PFSK-1 (cell line): ENCODE measurements around the gene LRRN4CL.

Experiments used
- FOXP2 ChIP-seq: optimal IDR thresholded peaks from 2 replicates; pipeline ENCODE3; 2011; ENCODE audit warnings: borderline replicate concordance, control low read depth, inconsistent platforms; ENCODE audit not compliant: insufficient read depth; ENCODE audit errors: extremely low read length, extremely low read depth
- POLR2AphosphoS5 ChIP-seq: IDR thresholded peaks from 2 replicates; pipeline ENCODE4 v1.6.1; 2012; ENCODE audit warnings: low read depth, mild to moderate bottlenecking, control low read depth, low read length, moderate library complexity
- REST ChIP-seq, 2 experiments: IDR thresholded peaks; 2 replicates each; pipeline versions ENCODE4 v1.6.1 to v1.8.0; 2011 to 2012; ENCODE audit warnings: low read depth in 2 of 2, low read length in 2 of 2, control low read depth in 1 of 2, inconsistent platforms in 1 of 2, mild to moderate bottlenecking in 1 of 2, moderate library complexity in 1 of 2; ENCODE audit not compliant: insufficient read depth in 1 of 2
- SIN3A ChIP-seq: IDR thresholded peaks from 2 replicates; pipeline ENCODE4 v1.6.1; 2012; ENCODE audit warnings: mild to moderate bottlenecking, low read length, moderate library complexity, borderline replicate concordance; ENCODE audit not compliant: insufficient read depth
- TAF1 ChIP-seq: IDR thresholded peaks from 2 replicates; pipeline ENCODE4 v1.6.1; 2012; ENCODE audit warnings: low read length, control low read depth, borderline replicate concordance; ENCODE audit not compliant: insufficient read depth

LRRN4CL gene

GRCh38 chr11:62715150-62716130 lies 26.1 kb upstream of the LRRN4CL start:
- TF ChIP-seq REST (IDR thresholded peaks at IDR 0.05; ENCODE audit: insufficient read depth in 1 of 2, low read depth in 2 of 2, low read length in 2 of 2): no peak
- TF ChIP-seq TAF1: no peak
- TF ChIP-seq SIN3A: no peak
- no peak for TF ChIP-seq POLR2AphosphoS5
- TF ChIP-seq FOXP2: no peak

- no peak for TF ChIP-seq REST (IDR thresholded peaks at IDR 0.05; ENCODE audit: insufficient read depth in 1 of 2, low read depth in 2 of 2, low read length in 2 of 2)
- no peak for TF ChIP-seq TAF1
- TF ChIP-seq POLR2AphosphoS5: 0 out of 2 replicates have a peak, but pooled peaks have one; percentile 49
- TF ChIP-seq SIN3A: no peak
- TF ChIP-seq FOXP2: no peak
Observed at GRCh38 chr11:62713343-62713742, 24.0 kb upstream of the LRRN4CL start.

- TF ChIP-seq POLR2AphosphoS5 (0 out of 2 replicates have a peak, but pooled peaks have one; percentile 2), TAF1 (no peak)
Observed at GRCh38 chr11:62712861-62713260, 23.5 kb upstream of the LRRN4CL start.

GRCh38 chr11:62712276-62712812 lies 23.0 kb upstream of the LRRN4CL start:
- no peak for TF ChIP-seq SIN3A
- TF ChIP-seq FOXP2: no peak
- no peak for TF ChIP-seq REST (IDR thresholded peaks at IDR 0.05; ENCODE audit: insufficient read depth in 1 of 2, low read depth in 2 of 2, low read length in 2 of 2)
- no peak for TF ChIP-seq TAF1
- TF ChIP-seq POLR2AphosphoS5: no peak

GRCh38 chr11:62710001-62710345 lies 20.6 kb upstream of the LRRN4CL start:
- no peak for TF ChIP-seq TAF1
- TF ChIP-seq SIN3A: no peak
- TF ChIP-seq POLR2AphosphoS5: no peak
- no peak for TF ChIP-seq REST (IDR thresholded peaks at IDR 0.05; ENCODE audit: insufficient read depth in 1 of 2, low read depth in 2 of 2, low read length in 2 of 2)
